ENCODE data around the gene WWOX.

WWOX gene

GRCh38 chr16:78553268-78554039, 454.0 kb downstream of the WWOX start:
- TF ChIP-seq CTCF (IDR thresholded peaks at IDR 0.05; ENCODE audit: insufficient read depth, missing control alignments): no peak
- DNase-seq (ENCODE audit: insufficient read length, low spot score): no peak
- no peak for FAIRE-seq

GRCh38 chr16:78556421-78556820, 457.0 kb downstream of the WWOX start:
- DNase-seq (ENCODE audit: insufficient read length, low spot score): no peak
- TF ChIP-seq CTCF (IDR thresholded peaks at IDR 0.05; ENCODE audit: insufficient read depth, missing control alignments): no peak
- FAIRE-seq: no peak

DNA sequence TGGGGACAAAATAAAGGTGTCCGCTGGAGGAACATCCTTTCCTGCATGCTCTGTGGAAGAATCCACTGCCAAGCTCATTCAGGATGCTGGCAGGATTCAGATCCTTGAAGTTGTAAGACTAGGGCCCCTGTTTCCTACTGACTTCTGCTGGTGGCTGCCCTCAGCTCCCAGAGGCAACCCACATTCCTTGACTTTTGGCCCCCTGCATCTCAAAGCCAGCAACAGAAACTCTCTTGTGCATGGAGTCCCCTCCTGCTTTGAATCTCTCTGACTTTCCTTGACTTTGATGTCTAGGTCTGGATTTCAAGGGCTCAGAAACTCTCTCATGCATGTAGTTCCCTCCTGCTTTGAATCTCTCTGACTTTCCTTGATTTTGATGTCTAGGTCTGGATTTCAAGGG, 461.5 kb downstream of the WWOX start:
- no peak for TF ChIP-seq CTCF (IDR thresholded peaks at IDR 0.05; ENCODE audit: insufficient read depth, missing control alignments)
- no peak for DNase-seq (ENCODE audit: insufficient read length, low spot score)
- FAIRE-seq: no peak

- no peak for TF ChIP-seq CTCF (IDR thresholded peaks at IDR 0.05; ENCODE audit: insufficient read depth, missing control alignments)
- no peak for DNase-seq (ENCODE audit: insufficient read length, low spot score)
- no peak for FAIRE-seq
Observed at GRCh38 chr16:78562111-78562510, 462.7 kb downstream of the WWOX start.

DNA sequence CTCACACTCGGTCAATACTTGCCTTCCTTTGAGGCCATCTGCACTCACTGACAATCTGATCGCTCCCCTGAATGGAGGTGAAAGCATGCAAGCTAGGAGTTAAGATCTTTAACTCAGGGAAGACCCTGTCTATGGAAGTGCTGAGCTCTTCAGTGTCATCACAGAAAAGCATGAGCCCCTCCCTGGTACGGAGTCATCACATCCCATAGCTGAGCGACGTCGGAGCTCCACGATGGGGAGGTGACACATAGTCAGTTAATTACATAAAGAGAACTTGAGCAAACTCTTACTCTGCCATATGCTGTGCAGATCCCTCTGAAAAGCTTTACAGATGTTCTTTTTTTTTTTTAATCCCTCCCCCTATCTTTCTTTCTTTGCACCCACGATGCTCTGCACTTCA, 463.2 kb downstream of the WWOX start:
- FAIRE-seq (no peak), DNase-seq (ENCODE audit: insufficient read length, low spot score) (no peak)
- no peak for TF ChIP-seq CTCF (IDR thresholded peaks at IDR 0.05; ENCODE audit: insufficient read depth, missing control alignments)

DNA sequence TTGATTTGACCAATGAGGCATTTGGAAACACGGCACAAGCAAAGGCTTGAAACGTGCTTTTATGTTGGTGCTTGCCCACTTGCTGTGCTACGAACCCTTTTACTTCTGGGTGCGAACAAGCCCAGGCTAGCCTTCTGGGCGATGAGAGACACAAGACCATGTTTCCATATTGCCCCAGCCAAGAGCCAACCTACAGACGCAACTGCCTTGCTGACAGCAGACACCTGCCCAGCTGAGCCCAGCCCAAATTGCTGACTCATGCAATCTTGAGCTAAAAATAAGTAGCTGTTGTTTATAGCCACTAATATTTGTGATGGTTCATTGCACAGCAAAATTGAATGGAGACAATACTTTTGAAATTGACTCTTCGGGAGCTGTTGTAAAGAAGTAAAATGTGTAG, 464.5 kb downstream of the WWOX start:
- DNase-seq (ENCODE audit: insufficient read length, low spot score) (no peak), FAIRE-seq (no peak)
- no peak for TF ChIP-seq CTCF (IDR thresholded peaks at IDR 0.05; ENCODE audit: insufficient read depth, missing control alignments)

DNA sequence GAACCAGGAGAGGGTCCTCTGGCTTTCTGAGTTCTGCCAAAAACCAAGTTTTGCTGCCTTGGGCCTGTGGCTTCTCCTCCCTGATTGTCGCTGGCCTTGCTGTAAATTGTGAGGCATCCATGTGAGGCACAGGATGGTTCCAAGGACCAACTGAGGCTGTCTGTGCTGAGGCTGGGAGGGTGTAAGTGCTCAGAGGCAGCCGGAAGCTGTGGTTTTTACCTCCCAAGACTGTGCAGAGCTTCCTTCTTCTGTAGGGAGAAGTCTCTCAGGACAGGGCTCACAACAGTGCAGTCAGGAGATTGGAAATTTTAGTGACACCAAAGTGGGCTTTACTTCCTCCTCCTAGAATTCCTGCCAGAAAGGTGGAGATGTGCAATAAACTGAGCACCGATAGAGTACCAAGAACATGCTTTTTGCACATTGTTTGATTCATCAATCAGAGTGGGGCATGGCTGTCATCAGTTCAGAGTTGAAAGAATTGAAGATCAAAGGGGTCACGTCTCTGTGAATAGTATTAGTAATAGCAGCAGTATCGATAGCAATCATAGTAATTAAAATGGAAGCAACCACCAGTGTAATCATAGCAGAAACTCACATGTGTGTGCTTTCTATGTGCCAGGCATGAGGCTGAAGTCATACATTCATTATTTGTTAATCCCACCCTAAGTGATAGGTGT, 467.1 kb downstream of the WWOX start:
- TF ChIP-seq CTCF (IDR thresholded peaks at IDR 0.05; ENCODE audit: insufficient read depth, missing control alignments): no peak
- DNase-seq (ENCODE audit: insufficient read length, low spot score) (no peak), FAIRE-seq (no peak)
